Keratinocyte (primary cell): ENCODE data around the gene PRPSAP1. TPM values are rescaled to one million over a fixed set of nuclear protein-coding genes. Genes with fewer than 3 reads are reported as not detected.

Experiments used
- DNase-seq: peaks from one replicate; pipeline ENCODE4 v3.0.0-alpha.2; 2011; ENCODE audit warnings: low read depth, missing footprints, low spot score
- FAIRE-seq: peaks from 2 replicates; lab custom pipeline; 2011; peaks lifted over from hg19 to GRCh38; lab: Jason Lieb, UNC
- H2AFZ ChIP-seq: 2 replicates; pipeline ENCODE4 v1.6.0; 2012; ENCODE audit warnings: low read length, control low read depth, inconsistent platforms; ENCODE audit not compliant: control insufficient read depth
- H3K27ac ChIP-seq: 2 replicates; pipeline ENCODE4 v1.5.1; 2011; ENCODE audit warnings: low read length; ENCODE audit not compliant: control insufficient read depth, insufficient read depth
- H3K27me3 ChIP-seq: 3 replicates; pipeline ENCODE4 v1.6.0; 2011; ENCODE audit warnings: low read length; ENCODE audit not compliant: control insufficient read depth, insufficient read depth; ENCODE audit errors: extremely low read depth
- H3K36me3 ChIP-seq, 2 experiments: 2 replicates in 1 of 2; 3 replicates in 1 of 2; pipeline ENCODE4 v1.5.1; 2011; ENCODE audit warnings: low read length in 2 of 2, mild to moderate bottlenecking in 1 of 2; ENCODE audit not compliant: control insufficient read depth in 2 of 2, insufficient read depth in 2 of 2; ENCODE audit errors: extremely low read depth in 1 of 2
- H3K4me1 ChIP-seq: 3 replicates; pipeline ENCODE4 v1.5.1; 2011; ENCODE audit warnings: low read length; ENCODE audit not compliant: control insufficient read depth, insufficient read depth; ENCODE audit errors: extremely low read depth
- H3K4me2 ChIP-seq: 3 replicates; pipeline ENCODE4 v1.6.0; 2011; ENCODE audit warnings: low read depth, low read length; ENCODE audit not compliant: control insufficient read depth, insufficient read depth; ENCODE audit errors: extremely low read depth
- H3K4me3 ChIP-seq, 3 experiments: fragments of 200-600 bp in 1 of 3; sonication (generic) in 1 of 3; 2 replicates in 2 of 3; 3 replicates in 1 of 3; pipeline ENCODE4 v1.5.1; 2011 to 2016; ENCODE audit warnings: low read length in 3 of 3, mild to moderate bottlenecking in 3 of 3, control low read depth in 2 of 3, inconsistent platforms in 1 of 3, low read depth in 1 of 3, mixed read lengths in 1 of 3, mixed run types in 1 of 3, moderate library complexity in 1 of 3; ENCODE audit not compliant: control insufficient read depth in 2 of 3, insufficient read depth in 2 of 3; ENCODE audit errors: extremely low read depth in 1 of 3
- H3K79me2 ChIP-seq: 2 replicates; pipeline ENCODE4 v1.6.0; 2012; ENCODE audit warnings: low read length; ENCODE audit not compliant: control insufficient read depth, insufficient read depth
- H3K9ac ChIP-seq: 3 replicates; pipeline ENCODE4 v1.6.0; 2011; ENCODE audit warnings: low read length; ENCODE audit not compliant: control insufficient read depth, insufficient read depth; ENCODE audit errors: extremely low read depth
- H3K9me1 ChIP-seq: 3 replicates; pipeline ENCODE4 v1.6.0; 2011; ENCODE audit warnings: low read length; ENCODE audit not compliant: control insufficient read depth, insufficient read depth; ENCODE audit errors: extremely low read depth
- H3K9me3 ChIP-seq: 2 replicates; pipeline ENCODE4 v1.5.1; 2012; ENCODE audit warnings: low read depth, low read length; ENCODE audit not compliant: control insufficient read depth
- H4K20me1 ChIP-seq: 3 replicates; pipeline ENCODE4 v1.6.0; 2011; ENCODE audit warnings: low read length; ENCODE audit not compliant: control insufficient read depth, insufficient read depth; ENCODE audit errors: extremely low read depth
- CTCF ChIP-seq, 3 experiments: IDR thresholded peaks in 1 of 3; conservative IDR thresholded peaks in 1 of 3; optimal IDR thresholded peaks in 1 of 3; 2 replicates in 2 of 3; 3 replicates in 1 of 3; pipeline versions ENCODE3 to v1.5.1; 2011; ENCODE audit warnings: low read length in 3 of 3, mild to moderate bottlenecking in 3 of 3, moderate library complexity in 2 of 3, control low read depth in 1 of 3, inconsistent platforms in 1 of 3; ENCODE audit not compliant: insufficient read depth in 2 of 3; ENCODE audit errors: extremely low read depth in 1 of 3
- EZH2 ChIP-seq: IDR thresholded peaks from one replicate; pipeline ENCODE4 v1.6.1; 2012; ENCODE audit warnings: inconsistent platforms, mild to moderate bottlenecking, low read length, moderate library complexity
- dilution Hi-C: fragments of 300-500 bp; cut with MboI; formaldehyde crosslinking; loops from one replicate; pipeline ENCODE4 v1.7.0; 2020; ENCODE audit warnings: low sequenced_read_pairs; ENCODE audit not compliant: extremely low pct_ligation_motif_present
- polyA plus RNA-seq, 5 experiments: library from polyadenylated mRNA; depleted of rRNA in 3 of 5; stranded (reverse) in 3 of 5; stranded (forward) in 1 of 5; unstranded in 1 of 5; fragments of >200 nt; gene quantifications; 1 replicate in 1 of 5; 2 replicates in 3 of 5; 3 replicates in 1 of 5; pipeline versions ENCODE4 v1.2.1 to v1.2.3, GENCODE V29; 2011 to 2012; ENCODE audit warnings: missing spikeins in 2 of 5, low read depth in 1 of 5, low replicate concordance in 1 of 5

PRPSAP1 gene
- polyA plus RNA-seq, 1 donor (not counting 4 experiments of a cell fraction or from before 2014, with no cell fraction given) = 51.4 TPM

DNA sequence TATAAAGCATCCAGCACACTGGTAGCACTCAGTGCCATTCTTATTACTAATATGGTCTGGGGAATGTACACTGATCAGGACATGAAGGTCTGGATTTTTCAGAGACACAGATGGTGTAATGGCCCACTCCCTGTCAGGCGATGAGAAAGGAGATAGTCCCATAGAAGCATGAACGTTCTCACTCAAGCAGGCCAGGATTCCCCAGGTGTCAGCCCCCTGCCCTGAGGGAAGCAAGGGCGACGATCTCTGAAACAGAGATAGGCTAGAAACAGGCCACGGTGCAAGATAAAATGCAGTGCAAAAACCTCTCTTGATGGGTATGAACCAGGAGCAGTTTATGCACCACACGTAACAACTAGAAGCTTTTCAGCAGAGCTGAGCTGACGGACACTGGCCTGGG is 10.6 kb downstream of the PRPSAP1 start:
- Histone ChIP-seq H3K4me3 (no peak overlapping the region), H4K20me1 (no peaks in the 10 kb centered on the region), H3K36me3 (peaks cover 13 to 21% of the 10 kb centered on the region in 2 experiments), H3K9me3 (no peaks in the 10 kb centered on the region), H3K27ac (no peak overlapping the region), H3K27me3 (no peaks in the 10 kb centered on the region), H3K79me2 (no peaks in the 10 kb centered on the region), H2AFZ (no peak overlapping the region), H3K9me1 (no peaks in the 10 kb centered on the region), H3K4me1 (no peaks in the 10 kb centered on the region), H3K4me2 (no peak overlapping the region), H3K9ac (no peak overlapping the region)
- no peak for TF ChIP-seq CTCF (optimal IDR thresholded peaks at IDR 0.05 in 1 of 3, IDR thresholded peaks at IDR 0.05 in 1 of 3, conservative IDR thresholded peaks at IDR 0.05 in 1 of 3; ENCODE audit: extremely low read depth in 1 of 3, insufficient read depth in 2 of 3, low read length in 3 of 3)
- no peak for TF ChIP-seq EZH2
- dilution Hi-C loops = no loop called here
- DNase-seq (no peak), FAIRE-seq (no peak)

DNA sequence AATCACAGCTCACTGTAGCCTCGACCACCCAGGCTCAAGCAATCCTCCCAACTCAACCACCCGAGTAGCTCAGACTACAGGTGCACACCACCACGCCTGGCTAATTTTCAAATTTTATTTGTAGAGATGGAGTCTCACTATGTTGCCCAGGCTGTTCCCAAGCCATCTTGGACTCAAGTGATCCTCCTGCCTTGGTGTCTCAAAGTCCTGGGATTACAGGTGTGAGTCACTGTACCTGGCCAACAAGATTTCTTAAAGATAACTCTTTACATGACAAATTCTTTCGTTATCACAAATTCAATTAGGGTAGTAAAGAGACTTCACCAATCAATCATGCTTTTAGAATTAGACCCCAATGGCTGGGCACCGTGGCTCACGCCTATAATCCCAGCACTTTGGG is 12.4 kb downstream of the PRPSAP1 start:
- no peak overlapping the region for H3K4me2 ChIP-seq
- no peaks in the 10 kb centered on the region for H3K27me3 ChIP-seq
- no peaks in the 10 kb centered on the region for H3K9me3 ChIP-seq
- H3K9me1 ChIP-seq = no peaks in the 10 kb centered on the region
- no peak overlapping the region for H3K9ac ChIP-seq
- H2AFZ ChIP-seq = no peak overlapping the region
- DNase-seq (no peak), FAIRE-seq (no peak)
- TF ChIP-seq CTCF (optimal IDR thresholded peaks at IDR 0.05 in 1 of 3, IDR thresholded peaks at IDR 0.05 in 1 of 3, conservative IDR thresholded peaks at IDR 0.05 in 1 of 3; ENCODE audit: extremely low read depth in 1 of 3, insufficient read depth in 2 of 3, low read length in 3 of 3) (no peak), EZH2 (no peak)
- H3K4me1 ChIP-seq = no peaks in the 10 kb centered on the region
- H3K27ac ChIP-seq = no peak overlapping the region
- H3K79me2 ChIP-seq = peaks cover 6% of the 10 kb centered on the region
- no peaks in the 10 kb centered on the region for H4K20me1 ChIP-seq
- no peak overlapping the region for H3K4me3 ChIP-seq
- dilution Hi-C loops = no loop called here
- H3K36me3 ChIP-seq = peaks cover 13% of the 10 kb centered on the region in 2 experiments
